ENCODE data around the gene NACC1. TPM values are rescaled to one million over a fixed set of nuclear protein-coding genes. Genes with fewer than 3 reads are reported as not detected.
A peak's percentile ranks its signal among the peaks of the same experiment; 100 is the strongest.

The NACC1 gene
- total and polyA plus RNA-seq, 5 donors, result 27.6 to 44.2 (median 40.2) TPM

GRCh38 chr19:13094771-13095392 is 23.2 kb upstream of the NACC1 start:
- DNase-seq, result peak; percentile 59 to 82 (median 80)
- no peaks in the 10 kb centered on the region for H3K4me1 ChIP-seq (ENCODE audit: control insufficient read depth, insufficient read depth, low read length)
- 42% methylated on average over 16 of the region's 16 CpGs for WGBS
- intact Hi-C loops (cut with DNase I), result loop anchor here in 3 of 4 donors (5.0 to 10.0 kb wide), 3 partner anchors 33 to 110 kb away; no protein-coding TSS in a partner anchor
- no peaks in the 10 kb centered on the region for H3K9me3 ChIP-seq (ENCODE audit: control insufficient read depth, low read length)
- no peak for ATAC-seq
- H3K27me3 ChIP-seq (ENCODE audit: control insufficient read depth, insufficient read depth), result no peaks in the 10 kb centered on the region
- no peak overlapping the region for H3K4me3 ChIP-seq (ENCODE audit: low read length)
- H3K27ac ChIP-seq (ENCODE audit: low read length), result peak overlapping the region; percentile 46

- Histone ChIP-seq H3K27ac (ENCODE audit: low read length) (peak overlapping the region; percentile 46), H3K4me3 (ENCODE audit: low read length) (no peak overlapping the region), H3K27me3 (ENCODE audit: control insufficient read depth, insufficient read depth) (no peaks in the 10 kb centered on the region), H3K4me1 (ENCODE audit: control insufficient read depth, insufficient read depth, low read length) (no peaks in the 10 kb centered on the region), H3K9me3 (ENCODE audit: control insufficient read depth, low read length) (no peaks in the 10 kb centered on the region)
- ATAC-seq, result no peak
- intact Hi-C loops (cut with DNase I), result loop anchor here in 2 of 4 donors (5.0 to 10.0 kb wide), 2 partner anchors 33 to 111 kb away; no protein-coding TSS in a partner anchor
- DNase-seq, result peak; percentile 32 to 78 (median 72)
- WGBS, result 59% methylated on average over 25 of the region's 25 CpGs
Observed at GRCh38 chr19:13095393-13095784, 22.7 kb upstream of the NACC1 start.

GRCh38 chr19:13095934-13096927 is 21.8 kb upstream of the NACC1 start:
- no peaks in the 10 kb centered on the region for H3K27me3 ChIP-seq (ENCODE audit: control insufficient read depth, insufficient read depth)
- H3K4me1 ChIP-seq (ENCODE audit: control insufficient read depth, insufficient read depth, low read length), result no peaks in the 10 kb centered on the region
- peak; percentile 51 to 76 (median 75) for DNase-seq
- no peak overlapping the region for H3K4me3 ChIP-seq (ENCODE audit: low read length)
- intact Hi-C loops (cut with DNase I), result loop anchor here in 2 of 4 donors (5.0 to 10.0 kb wide), 2 partner anchors 34 to 111 kb away; no protein-coding TSS in a partner anchor
- H3K9me3 ChIP-seq (ENCODE audit: control insufficient read depth, low read length), result no peaks in the 10 kb centered on the region
- H3K27ac ChIP-seq (ENCODE audit: low read length), result peak overlapping the region; percentile 58
- no peak for ATAC-seq
- 39% methylated on average over 44 of the region's 44 CpGs for WGBS

GRCh38 chr19:13097033-13097462 is 21.0 kb upstream of the NACC1 start:
- H3K4me3 ChIP-seq (ENCODE audit: low read length), result peak overlapping the region; percentile 52
- DNase-seq, result peak; percentile 46 to 86 (median 77)
- ATAC-seq, result no peak
- WGBS, result 17% methylated on average over 20 of the region's 20 CpGs
- H3K9me3 ChIP-seq (ENCODE audit: control insufficient read depth, low read length), result no peaks in the 10 kb centered on the region
- H3K4me1 ChIP-seq (ENCODE audit: control insufficient read depth, insufficient read depth, low read length), result no peaks in the 10 kb centered on the region
- intact Hi-C loops (cut with DNase I), result loop anchor here in 2 of 4 donors (5.0 to 10.0 kb wide), 2 partner anchors 35 to 112 kb away; no protein-coding TSS in a partner anchor
- H3K27me3 ChIP-seq (ENCODE audit: control insufficient read depth, insufficient read depth), result no peaks in the 10 kb centered on the region
- H3K27ac ChIP-seq (ENCODE audit: low read length), result no peak overlapping the region

- WGBS, result 6% methylated on average over 69 of the region's 69 CpGs
- Histone ChIP-seq H3K9me3 (ENCODE audit: control insufficient read depth, low read length) (no peaks in the 10 kb centered on the region), H3K27ac (ENCODE audit: low read length) (peak overlapping the region; percentile 69), H3K4me1 (ENCODE audit: control insufficient read depth, insufficient read depth, low read length) (no peaks in the 10 kb centered on the region), H3K4me3 (ENCODE audit: low read length) (peak overlapping the region; percentile 52), H3K27me3 (ENCODE audit: control insufficient read depth, insufficient read depth) (no peaks in the 10 kb centered on the region)
- intact Hi-C loops (cut with DNase I), result loop anchor here in 2 of 4 donors (5.0 to 10.0 kb wide), 2 partner anchors 35 to 113 kb away; no protein-coding TSS in a partner anchor
- ATAC-seq (peak; percentile 1 to 2), DNase-seq (peak; percentile 71 to 90 (median 89))
Observed at GRCh38 chr19:13097463-13098258, 20.4 kb upstream of the NACC1 start.

- peak; percentile 44 to 81 (median 80) for DNase-seq
- Histone ChIP-seq H3K4me3 (ENCODE audit: low read length) (peak overlapping the region; percentile 52), H3K27ac (ENCODE audit: low read length) (peak overlapping the region; percentile 84), H3K9me3 (ENCODE audit: control insufficient read depth, low read length) (no peaks in the 10 kb centered on the region), H3K27me3 (ENCODE audit: control insufficient read depth, insufficient read depth) (no peaks in the 10 kb centered on the region), H3K4me1 (ENCODE audit: control insufficient read depth, insufficient read depth, low read length) (no peaks in the 10 kb centered on the region)
- WGBS, result 14% methylated on average over 58 of the region's 58 CpGs
- peak in 1 of 2 donors; percentile 3 for ATAC-seq
- intact Hi-C loops (cut with DNase I), result loop anchor here in 2 of 4 donors (5.0 to 10.0 kb wide), 2 partner anchors 36 to 114 kb away; no protein-coding TSS in a partner anchor
Observed at GRCh38 chr19:13098277-13099072, 19.6 kb upstream of the NACC1 start.

- H3K27ac ChIP-seq (ENCODE audit: low read length), result peak overlapping the region; percentile 84
- 42% methylated on average over 77 of the region's 77 CpGs for WGBS
- no peaks in the 10 kb centered on the region for H3K27me3 ChIP-seq (ENCODE audit: control insufficient read depth, insufficient read depth)
- H3K4me1 ChIP-seq (ENCODE audit: control insufficient read depth, insufficient read depth, low read length), result no peaks in the 10 kb centered on the region
- DNase-seq (peak; percentile 83 to 92 (median 91)), ATAC-seq (peak in 1 of 2 donors; percentile 6)
- intact Hi-C loops (cut with DNase I), result loop anchor here in 2 of 4 donors (5.0 to 10.0 kb wide), 2 partner anchors 37 to 115 kb away; no protein-coding TSS in a partner anchor
- H3K4me3 ChIP-seq (ENCODE audit: low read length), result peak overlapping the region; percentile 27
- no peaks in the 10 kb centered on the region for H3K9me3 ChIP-seq (ENCODE audit: control insufficient read depth, low read length)
Observed at GRCh38 chr19:13099073-13099999, 18.7 kb upstream of the NACC1 start.

GRCh38 chr19:13100031-13100588 is 18.0 kb upstream of the NACC1 start:
- H3K4me1 ChIP-seq (ENCODE audit: control insufficient read depth, insufficient read depth, low read length), result no peaks in the 10 kb centered on the region
- ATAC-seq, result no peak
- H3K27ac ChIP-seq (ENCODE audit: low read length), result peak overlapping the region; percentile 84
- DNase-seq, result peak in 2 of 3 donors; percentile 49 to 53
- WGBS, result 77% methylated on average over 12 of the region's 12 CpGs
- no peaks in the 10 kb centered on the region for H3K27me3 ChIP-seq (ENCODE audit: control insufficient read depth, insufficient read depth)
- intact Hi-C loops (cut with DNase I), result loop anchor here in 1 of 4 donors (5.0 kb wide), 1 partner anchor 62 kb away; no protein-coding TSS in a partner anchor
- H3K9me3 ChIP-seq (ENCODE audit: control insufficient read depth, low read length), result no peaks in the 10 kb centered on the region
- H3K4me3 ChIP-seq (ENCODE audit: low read length), result no peak overlapping the region
